RKO (cell line): Measurements from ENCODE around the gene EREG.
"Not testable (repeated sequence)": the region's sequence is repeated elsewhere in the genome, so short reads cannot be mapped to it uniquely, and the experiment has no call there.

Source experiments
- DNase-seq: peaks from one replicate; pipeline ENCODE4 v3.0.0-alpha.2; 2016; ENCODE audit warnings: low spot score

Gene EREG, protein sequence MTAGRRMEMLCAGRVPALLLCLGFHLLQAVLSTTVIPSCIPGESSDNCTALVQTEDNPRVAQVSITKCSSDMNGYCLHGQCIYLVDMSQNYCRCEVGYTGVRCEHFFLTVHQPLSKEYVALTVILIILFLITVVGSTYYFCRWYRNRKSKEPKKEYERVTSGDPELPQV

GRCh38 chr4:74364652-74365491, at the start of gene EREG:
Gene EREG (plus strand): TSS chr4:74365145. CDS start chr4:74365309, 164 bp downstream.
- DNase-seq = no peak

DNA sequence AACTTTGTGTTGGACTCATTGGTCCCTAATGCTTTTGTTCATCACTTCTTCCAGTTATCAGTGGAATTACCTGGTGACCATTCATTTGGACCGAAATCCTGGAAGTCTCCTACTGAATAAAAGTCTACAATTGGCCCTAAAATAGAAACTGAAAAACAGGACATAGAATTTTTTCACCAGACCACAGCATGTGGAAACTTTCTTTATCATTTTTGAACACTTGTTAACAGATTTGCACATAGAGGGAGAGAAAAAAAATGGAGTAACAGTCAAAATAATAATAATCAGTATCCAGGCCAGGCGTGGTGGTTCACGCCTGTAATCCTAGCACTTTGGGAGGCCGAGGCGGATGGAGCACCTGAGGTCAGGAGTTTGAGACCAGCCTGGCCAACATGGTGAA, 49.6 kb upstream of the EREG start:
- no peak for DNase-seq

DNA sequence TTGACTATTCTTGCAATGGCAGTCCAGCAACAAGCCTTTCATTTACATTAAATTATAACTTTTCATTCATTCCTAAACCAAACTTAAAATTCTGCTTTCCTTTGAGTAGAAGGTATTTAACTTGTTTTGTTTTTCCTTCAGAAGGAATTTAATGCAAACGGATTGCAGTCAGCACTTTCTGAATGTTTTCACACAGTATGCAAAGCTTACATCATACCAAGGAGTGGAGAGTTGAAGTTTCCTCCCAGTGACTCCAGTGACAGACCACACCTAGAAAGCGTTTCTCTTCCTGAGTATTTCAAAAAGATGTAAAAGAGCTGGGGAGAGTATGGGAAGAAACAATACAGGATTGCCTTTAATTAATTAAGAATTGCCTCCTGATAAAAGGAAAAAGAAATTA, 48.5 kb upstream of the EREG start:
- DNase-seq = no peak

GRCh38 chr4:74317616-74318246, 47.2 kb upstream of the EREG start:
- no peak for DNase-seq

GRCh38 chr4:74318276-74318675, 46.7 kb upstream of the EREG start:
- no peak for DNase-seq

GRCh38 chr4:74319470-74319869, 45.5 kb upstream of the EREG start:
- no peak for DNase-seq

DNA sequence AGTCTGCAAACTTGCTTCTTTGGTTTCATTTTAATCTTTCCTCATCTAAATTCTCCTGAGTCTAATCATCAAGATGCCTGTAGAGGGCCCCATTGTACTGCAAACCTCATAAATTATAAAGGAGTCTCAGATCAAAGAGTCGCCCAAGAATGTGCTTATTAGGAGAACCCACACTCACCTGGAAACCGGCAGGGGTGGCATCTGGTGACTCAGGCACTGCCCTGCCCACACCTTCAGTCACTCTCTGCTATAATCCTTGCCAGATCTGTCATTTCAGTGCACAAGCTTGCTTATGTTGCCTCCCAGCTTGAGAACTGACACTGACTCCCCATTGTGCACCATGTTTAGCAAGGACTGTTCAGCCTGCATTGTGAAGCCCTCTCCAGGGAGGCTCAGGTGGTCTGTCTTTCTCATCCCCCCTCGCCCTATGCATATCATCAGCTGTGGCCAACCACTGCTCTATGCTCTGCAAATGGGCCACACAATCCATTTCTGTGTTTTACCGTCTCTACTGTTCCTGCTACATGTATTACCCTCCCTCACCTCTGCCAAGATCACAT, 44.3 kb upstream of the EREG start:
- peak; percentile 79 for DNase-seq

GRCh38 chr4:74322301-74322700, 42.6 kb upstream of the EREG start:
- DNase-seq = no peak

GRCh38 chr4:74323663-74324062, 41.3 kb upstream of the EREG start:
- DNase-seq = no peak

DNA sequence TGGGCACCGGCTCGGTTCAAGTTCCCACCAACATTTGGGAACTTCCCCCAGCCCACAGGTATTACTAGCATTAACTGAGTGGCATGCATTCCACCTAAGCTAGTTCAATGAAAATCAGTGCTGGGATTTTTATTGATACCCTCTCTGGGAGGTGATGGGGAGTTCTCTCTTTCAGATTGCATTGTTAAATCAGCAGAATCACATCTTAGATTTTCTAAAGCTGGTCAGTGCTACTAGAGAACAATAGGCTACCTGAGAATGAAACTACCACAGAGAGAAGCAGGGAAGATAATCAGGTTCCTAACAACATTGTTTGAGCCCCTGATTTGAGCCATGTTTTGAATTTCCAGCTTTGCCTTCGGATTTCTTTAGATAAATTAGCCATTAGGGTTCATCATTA, 40.7 kb upstream of the EREG start:
- no peak for DNase-seq

DNA sequence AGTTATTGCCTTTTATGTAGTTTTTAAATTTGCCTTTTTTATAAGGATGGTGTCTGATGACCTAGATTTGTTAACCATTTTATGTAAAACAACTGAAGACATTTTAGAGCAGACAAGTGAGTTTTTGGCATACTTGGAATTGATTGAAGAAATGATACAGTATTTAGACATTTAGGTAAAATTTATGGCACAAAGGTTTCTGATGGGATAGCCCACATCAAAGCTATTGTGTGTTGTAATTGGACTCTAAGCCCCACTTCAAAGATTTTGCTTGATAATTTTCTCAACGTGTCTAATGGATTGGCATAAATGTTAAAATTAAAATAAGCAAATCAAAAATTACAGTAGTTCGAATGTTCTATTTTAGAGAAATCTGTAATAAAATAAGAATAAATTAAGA, 39.1 kb upstream of the EREG start:
- no peak for DNase-seq

- DNase-seq = no peak
Observed at GRCh38 chr4:74327762-74328161, 37.2 kb upstream of the EREG start.

DNA sequence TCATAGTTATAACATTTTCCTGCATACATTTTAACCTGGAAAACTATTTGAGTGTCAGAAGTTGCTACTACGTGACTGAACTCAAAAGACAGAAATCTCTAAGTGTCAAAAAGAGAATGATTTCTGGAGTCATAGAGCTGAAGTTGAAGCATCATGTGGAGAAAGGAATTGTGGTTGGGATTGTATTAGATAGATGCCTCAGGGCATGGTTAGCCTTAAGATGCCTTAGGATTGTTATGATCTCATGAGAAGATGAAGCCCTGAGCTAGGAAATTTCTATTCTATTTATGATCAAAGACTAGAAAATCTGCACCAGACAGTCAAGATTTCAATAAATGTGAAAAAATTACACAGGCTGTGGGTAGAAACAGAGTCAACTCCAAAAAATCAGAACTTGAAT, 36.4 kb upstream of the EREG start:
- no peak for DNase-seq

DNA sequence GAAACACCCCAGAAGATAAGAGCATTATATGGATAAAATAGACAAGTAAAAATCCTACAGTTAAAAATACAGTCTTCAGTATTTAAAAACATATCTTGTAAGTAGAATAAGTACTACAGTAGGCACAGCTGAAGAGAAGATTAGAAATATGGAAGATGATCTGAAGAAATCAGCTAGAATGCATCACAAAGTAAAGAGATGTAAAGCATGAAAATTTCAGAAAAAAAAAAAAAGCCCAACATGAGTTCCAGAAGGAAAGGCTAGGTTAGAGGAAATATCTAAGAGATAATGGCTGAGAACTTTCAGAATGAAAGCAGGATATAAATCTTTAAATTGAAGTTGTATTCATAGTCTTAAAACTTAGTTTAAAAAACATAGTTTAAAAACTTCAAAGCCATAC, 35.6 kb upstream of the EREG start:
- DNase-seq = no peak

DNA sequence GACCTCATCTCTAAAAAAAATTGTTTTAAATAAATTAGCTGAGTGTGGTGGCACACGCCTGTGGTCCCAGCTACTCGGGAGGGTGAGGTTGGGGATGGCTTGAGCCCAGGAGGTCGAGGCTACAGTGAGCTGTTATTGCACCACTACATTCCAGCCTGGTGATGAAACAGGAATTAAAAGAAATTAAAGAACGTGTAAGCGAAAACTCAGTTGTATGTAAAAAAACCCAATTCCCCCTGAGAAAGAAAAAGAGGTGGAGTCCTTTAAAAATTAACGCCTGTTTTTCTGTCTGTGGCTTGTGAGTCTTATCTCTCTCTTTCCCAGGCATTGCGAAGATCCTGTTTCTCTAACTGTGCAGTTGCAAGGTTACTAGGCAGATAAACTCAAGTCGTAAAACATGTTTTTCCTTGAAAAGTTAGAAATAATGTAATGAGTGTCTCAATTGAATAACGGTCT, 34.6 kb upstream of the EREG start:
- DNase-seq = no peak

DNA sequence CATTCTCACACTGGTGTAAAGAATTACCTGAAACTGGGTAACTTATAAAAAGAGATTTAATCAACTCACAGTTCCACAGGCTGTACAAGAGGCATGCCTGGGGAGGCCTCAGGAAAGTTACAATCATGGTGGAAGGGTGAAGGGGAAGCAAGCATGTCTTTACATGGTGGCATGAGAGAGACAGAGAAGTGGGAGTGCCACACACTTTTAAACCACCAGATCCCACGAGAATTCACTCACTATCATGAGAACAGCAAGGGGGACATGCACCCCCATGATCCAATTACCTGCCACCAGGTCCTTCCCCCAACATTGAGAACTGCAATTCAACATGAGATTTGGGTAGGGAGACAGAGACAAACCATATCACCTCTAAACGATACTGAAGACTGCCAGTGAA, 33.7 kb upstream of the EREG start:
- no peak for DNase-seq

DNA sequence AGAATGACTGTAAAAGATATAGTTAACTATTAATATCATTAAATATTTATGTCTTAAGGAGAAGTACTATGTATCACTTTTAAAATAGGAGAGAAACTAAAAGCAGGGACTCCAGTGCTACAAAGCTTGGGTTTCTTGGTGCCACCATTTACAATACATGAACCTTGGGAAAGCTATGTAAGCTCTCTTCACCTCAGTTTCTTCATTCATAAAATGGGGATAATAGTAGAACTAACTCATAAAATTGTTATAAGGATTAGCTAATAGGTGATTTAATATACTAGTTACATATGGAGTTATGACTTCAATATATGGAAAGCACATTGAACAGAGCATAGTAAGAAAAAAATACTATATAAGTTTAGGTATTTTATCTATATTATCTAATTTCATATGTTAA, 33.0 kb upstream of the EREG start:
- DNase-seq = no peak

- no peak for DNase-seq
Observed at GRCh38 chr4:74334636-74335035, 30.3 kb upstream of the EREG start.

DNA sequence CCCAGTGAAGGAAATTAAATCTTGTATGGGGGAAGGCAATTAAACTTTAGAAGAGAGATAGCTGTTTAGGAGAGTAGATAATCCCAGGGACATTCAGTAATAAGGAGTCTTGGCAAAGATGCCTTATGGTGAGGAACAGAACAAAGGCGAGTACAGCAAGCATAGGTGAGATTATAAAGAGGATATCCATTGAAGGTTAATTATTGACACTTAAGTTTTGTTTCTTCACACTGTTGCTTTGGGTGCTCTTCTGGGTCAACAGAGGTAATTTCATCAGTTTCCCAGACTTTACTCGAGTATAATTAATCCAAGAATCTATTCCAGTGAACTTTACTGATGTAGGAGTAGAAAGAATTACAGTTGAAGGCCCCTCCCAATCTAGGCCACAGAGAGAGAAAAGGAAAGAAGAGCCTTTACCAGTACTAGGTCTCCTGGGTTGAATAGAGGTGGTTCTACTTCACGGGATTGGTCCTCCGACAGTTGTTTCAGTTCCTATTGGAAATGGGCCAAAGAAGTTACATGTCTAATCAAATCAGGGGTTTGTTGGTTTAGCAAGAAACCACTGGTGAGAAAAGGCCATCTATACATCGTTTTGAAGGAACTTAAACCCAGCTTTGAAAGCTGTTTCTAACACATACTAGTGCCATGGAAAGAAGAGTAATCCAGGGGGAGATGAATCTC, 29.5 kb upstream of the EREG start:
- no peak for DNase-seq

DNA sequence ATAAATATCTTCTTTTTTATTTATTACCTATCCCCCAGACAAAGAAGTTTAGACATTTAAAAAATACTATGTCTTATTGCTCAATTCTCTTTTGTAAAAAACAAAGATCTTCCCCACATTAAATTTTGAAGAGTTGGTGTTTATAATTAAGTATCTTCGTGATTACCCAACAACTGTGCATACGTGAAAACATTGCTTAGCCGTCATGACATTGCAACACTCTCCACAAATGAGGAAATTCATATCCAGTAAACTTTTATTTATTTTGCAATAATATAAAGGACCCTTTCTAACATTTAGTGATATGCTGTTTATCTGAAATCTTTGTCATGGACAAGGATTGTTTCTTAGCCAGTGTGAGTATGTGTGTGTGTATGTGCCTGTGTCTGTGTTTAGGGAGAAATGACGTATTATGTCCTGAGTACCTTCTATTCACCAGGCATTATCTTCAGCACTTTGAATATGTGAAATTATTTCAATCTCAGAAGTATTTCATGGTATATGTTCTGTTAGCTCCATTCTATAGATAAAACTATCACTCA, 26.1 kb upstream of the EREG start:
- no peak for DNase-seq

GRCh38 chr4:74339501-74339900, 25.4 kb upstream of the EREG start:
- no peak for DNase-seq

GRCh38 chr4:74340421-74340820, 24.5 kb upstream of the EREG start:
- DNase-seq = not testable (repeated sequence)
